GM19035 (cell line): Measurements from ENCODE around the gene RNF112.

Experiments
- ATAC-seq: cut with Tn5 transposase; IDR thresholded peaks from one replicate; pipeline ENCODE4 v1.9.1; 2021; ENCODE audit not compliant: unreplicated experiment

RNF112 gene

GRCh38 chr17:19386974-19387920, 23.8 kb upstream of the RNF112 start, which contains the start of gene MFAP4:
MFAP4 (minus strand) TSS chr17:19387190; CDS start chr17:19387155, 35 bp downstream.
- ATAC-seq = no peak

GRCh38 chr17:19387921-19388521, 23.0 kb upstream of the RNF112 start:
- ATAC-seq = no peak

GRCh38 chr17:19388791-19389785, 21.9 kb upstream of the RNF112 start:
- no peak for ATAC-seq

- no peak for ATAC-seq
These were observed 20.1 kb upstream of the RNF112 start for GRCh38 chr17:19390951-19391350.

DNA sequence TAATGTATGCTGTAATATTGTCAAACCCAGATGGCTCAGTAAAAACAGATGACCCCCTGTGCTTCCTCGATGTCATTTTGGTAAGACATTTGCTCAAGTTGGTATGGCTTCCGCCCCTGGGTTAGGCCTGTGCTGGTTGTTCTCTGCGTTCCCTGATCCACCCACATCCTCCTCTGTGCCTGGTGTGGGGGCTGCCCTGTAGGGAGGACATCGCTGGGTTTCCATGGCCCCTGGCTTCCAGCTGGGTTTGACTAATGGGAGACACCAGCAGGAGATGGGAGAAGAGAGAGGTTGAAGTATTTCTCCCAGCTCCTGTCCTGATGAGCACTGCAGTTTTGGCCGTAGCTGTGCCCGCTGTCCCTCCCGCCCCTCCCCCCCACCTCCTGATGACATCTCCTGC, 19.6 kb upstream of the RNF112 start:
- ATAC-seq = no peak

GRCh38 chr17:19392303-19392702, 18.7 kb upstream of the RNF112 start:
- ATAC-seq = no peak

DNA sequence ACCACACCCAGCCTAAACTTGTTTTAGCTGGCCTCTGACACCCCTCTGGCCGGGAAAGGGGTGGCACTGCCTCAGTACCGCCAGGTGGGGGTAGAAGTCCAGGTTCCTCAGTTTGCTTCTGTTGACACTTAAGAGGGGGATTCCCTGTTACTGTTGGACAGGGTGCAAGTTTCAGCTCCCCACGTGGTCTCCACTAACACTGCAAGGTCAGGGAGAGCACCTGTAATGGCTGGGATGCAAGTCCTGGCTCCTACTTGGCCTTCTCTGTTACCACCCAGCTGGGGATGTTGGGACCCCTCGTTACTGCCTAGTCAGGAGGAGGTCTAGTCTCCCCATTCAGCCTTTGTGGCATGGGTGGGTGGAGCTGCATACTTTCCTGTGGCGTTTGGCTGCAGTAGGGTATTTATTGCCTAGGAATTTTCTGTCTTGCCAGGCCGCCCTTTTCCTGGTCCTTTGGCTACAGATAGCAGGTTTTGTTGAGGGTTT, 13.4 kb upstream of the RNF112 start:
- no peak for ATAC-seq

DNA sequence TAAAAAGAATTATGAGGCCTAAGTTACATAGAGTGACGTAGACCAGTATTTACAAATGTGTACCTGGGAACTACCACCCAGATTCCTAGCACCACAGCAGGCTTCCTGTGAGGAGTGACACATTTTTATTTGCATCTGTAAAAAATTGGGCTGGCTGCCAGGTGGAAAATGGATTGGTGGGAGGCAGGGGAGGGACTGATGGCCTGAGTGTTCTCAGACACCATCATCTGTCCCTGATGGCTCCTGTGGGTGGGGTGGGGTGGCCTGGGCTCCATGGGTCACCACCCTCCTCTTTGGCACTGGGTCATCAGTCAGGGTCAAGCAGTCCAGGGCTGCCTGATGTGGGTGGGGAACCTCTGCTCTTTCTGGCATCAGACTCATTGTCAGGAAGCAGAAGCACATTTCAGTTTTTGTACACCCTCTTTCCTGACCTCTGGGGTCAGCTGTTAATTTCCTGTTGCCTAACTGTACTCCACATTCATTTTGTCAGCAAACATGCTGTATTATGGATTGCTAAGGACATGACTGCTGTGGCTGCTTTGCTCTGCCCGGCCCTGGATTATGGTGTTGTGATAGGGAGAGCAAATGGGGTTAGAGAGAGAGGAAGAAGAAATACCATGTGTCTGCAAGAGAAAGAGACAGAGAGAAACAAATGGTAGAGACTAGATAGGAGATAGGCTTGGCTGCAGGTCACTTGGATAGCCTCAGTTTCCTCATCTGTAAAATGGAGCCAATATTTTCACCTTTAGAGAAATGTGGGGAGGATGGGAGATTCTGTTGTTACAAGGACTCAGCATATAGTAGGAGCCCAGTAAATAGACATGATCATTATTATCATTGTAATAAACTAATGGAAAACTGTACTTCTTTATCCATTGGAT, 12.5 kb upstream of the RNF112 start:
- no peak for ATAC-seq

DNA sequence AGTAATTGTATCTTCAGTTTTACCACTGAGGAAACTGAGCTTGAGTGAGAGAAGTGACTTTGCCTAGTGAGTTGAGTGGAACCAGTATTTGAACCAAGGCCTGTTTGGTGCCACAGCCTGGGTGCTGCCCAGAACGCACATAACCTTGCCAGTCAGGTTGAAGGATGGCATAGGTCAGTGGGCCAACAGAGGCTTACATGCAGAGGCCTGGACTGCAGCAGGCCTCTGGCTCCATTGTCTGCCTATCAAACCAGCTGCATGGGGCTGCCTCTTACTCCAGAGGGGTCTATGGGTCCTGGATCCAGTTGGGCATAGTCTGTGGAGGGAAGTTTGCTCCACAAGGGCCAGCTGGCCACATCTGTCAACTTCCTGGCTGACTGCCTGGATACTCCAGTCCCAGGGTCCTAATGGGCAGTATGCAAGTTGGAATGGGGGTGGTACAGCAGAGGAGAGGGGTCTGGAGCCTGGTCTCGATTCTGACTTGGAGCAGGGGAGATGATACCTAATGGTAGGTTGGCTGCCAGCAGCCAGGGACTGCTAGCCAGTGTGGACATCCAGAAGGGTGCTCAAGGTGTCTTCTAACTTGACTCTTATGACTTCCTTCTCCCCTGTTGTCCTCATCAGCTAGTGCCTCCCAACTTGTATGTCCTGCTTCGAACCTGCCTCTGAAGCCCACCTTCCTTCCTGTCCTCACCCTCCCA, 11.1 kb upstream of the RNF112 start:
- ATAC-seq = no peak

GRCh38 chr17:19401321-19402010, 9.6 kb upstream of the RNF112 start:
- no peak for ATAC-seq

DNA sequence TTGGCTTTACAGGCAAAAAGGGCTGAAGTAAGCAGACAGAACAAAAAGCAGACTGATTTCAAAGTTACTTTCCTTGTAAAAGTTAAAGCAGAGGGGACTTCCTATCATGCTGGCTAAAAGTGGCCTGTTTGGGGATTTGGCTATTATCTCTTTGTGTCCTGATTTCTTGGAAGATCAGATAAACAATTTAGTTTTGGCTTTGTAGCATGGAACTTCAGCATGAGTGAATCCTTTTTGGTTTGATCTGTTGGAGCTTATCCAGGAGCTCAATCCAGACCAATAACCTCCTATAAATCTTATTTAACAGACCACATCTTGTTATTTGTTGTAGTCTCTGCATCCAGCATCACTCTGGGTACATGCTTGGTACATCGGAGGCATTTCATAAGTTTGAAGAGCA, 8.9 kb upstream of the RNF112 start:
- ATAC-seq = no peak

GRCh38 chr17:19403021-19403420, 8.0 kb upstream of the RNF112 start:
- ATAC-seq = no peak

GRCh38 chr17:19404264-19404663, 6.8 kb upstream of the RNF112 start:
- ATAC-seq = no peak

DNA sequence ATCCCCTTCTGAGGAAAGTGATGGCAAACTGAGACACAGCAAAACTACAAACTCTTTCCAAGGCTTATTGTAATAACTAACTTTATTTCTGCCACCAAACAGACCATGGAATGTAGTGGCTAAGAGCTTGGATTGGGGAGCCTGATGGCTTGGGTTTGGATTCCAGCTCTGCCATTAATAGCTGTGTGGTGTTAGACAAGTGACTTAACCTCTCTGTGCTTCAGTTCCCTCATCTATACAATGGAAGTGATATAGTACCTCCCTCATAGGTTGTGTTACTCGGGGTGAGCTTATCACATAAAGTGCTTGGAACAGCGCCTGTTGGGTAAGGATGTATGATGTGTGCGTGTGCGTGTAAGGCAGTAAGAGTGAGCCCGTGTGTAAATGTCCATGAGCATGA, 5.9 kb upstream of the RNF112 start:
- ATAC-seq = no peak

DNA sequence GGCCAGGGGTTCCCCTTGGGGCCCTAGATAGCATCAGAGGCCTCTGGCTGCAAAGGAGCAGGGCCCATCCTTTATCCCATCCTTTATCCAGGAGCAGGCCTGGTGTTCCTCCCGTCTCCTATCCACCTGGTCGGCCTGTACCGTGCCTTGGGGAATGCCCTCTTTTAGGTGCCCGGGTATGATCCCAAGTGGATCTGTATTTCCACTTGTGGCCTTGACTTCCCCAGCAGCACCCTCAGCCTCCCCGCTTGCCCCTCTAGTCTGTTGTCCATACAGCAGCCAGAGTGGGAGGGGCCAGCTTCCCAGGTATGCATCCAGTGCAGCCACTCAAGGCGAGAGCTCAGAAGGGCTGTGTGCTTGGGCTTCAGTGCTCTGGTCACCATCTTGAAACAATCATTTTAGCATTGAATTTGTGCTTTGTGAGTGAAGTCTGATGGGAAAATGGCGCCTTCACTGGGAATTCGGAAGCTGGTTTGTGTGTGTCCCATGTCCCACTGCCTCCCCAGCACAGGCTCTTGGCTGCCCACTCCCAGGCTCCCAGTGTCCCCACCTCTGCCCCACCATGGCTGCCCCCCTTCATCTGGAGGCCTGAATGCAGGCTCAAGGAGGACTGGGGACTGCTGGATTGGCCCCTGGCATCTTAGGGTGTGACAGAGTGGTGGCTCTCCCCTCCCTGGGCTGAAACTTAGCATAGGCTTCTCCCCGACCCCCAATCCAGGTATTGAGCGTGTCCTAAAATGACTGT, 3.3 kb upstream of the RNF112 start:
- no peak for ATAC-seq

GRCh38 chr17:19408346-19408710, 2.7 kb upstream of the RNF112 start:
- no peak for ATAC-seq

GRCh38 chr17:19409066-19409465, 2.0 kb upstream of the RNF112 start:
- no peak for ATAC-seq

DNA sequence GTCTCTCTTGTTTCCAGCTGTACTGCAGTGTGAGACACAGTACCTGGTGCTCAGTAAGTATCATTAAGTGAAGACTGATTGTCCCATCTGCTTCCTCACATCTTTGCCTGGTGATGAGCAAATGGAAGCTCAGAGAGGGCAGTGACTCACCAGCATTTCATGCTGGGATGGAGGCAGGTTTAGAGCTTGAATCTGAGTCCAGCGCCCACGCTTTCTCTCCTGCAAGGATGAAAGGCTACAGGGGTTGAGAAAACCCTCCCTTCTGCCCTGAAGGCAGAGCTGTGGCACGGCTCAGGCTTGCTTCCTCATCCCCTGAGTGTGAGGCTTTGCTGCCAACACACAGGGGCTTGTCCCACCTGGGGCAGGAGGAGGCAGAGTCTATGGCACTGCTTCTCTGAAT, 1.5 kb upstream of the RNF112 start:
- ATAC-seq = no peak
